ENCODE data around the gene ADAM15.

DNA sequence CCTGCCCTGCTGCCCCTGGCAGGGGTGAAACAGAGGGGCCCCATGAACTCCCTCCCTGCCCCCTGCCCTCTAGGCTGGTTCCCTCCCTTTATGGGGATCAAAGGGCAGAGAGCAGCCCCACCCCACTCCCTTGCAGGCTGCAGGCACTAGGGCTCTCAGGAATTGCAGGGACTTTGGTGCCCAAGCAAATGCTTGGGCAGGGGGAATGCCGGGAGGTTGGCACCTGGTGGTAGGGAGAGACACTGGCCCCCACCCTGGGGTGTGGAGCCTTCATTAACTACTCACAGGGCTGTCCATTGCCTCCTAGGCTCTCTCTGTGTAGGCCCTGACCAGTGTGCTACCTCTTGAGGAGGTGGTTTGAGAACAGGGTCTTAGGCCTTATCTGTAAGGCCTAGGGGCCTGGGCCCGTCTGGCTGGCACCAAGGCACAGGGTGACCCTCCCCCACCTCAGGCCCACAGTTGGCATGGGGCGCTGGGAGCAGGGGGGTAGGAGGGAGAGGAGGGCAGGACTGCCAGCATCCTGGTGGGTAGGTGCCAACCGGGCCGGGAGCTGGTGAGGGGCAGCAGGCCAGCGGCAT lies 43.8 kb upstream of the ADAM15 start:
- TF ChIP-seq, protein P1, sequence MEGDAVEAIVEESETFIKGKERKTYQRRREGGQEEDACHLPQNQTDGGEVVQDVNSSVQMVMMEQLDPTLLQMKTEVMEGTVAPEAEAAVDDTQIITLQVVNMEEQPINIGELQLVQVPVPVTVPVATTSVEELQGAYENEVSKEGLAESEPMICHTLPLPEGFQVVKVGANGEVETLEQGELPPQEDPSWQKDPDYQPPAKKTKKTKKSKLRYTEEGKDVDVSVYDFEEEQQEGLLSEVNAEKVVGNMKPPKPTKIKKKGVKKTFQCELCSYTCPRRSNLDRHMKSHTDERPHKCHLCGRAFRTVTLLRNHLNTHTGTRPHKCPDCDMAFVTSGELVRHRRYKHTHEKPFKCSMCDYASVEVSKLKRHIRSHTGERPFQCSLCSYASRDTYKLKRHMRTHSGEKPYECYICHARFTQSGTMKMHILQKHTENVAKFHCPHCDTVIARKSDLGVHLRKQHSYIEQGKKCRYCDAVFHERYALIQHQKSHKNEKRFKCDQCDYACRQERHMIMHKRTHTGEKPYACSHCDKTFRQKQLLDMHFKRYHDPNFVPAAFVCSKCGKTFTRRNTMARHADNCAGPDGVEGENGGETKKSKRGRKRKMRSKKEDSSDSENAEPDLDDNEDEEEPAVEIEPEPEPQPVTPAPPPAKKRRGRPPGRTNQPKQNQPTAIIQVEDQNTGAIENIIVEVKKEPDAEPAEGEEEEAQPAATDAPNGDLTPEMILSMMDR (IDR thresholded peaks at IDR 0.05 in 4 of 5, conservative IDR thresholded peaks at IDR 0.05 in 1 of 5) = no peak
- no peak for TF ChIP-seq POLR2A (IDR thresholded peaks at IDR 0.05)
